OCI-LY7 (cell line): ENCODE data around the gene SLC25A21.

Source experiments
- CTCF ChIP-seq: fragments of 200-600 bp; sonication (generic); conservative IDR thresholded peaks from 2 replicates; pipeline ENCODE4 v1.5.1; 2014; ENCODE audit warnings: mild to moderate bottlenecking, antibody characterized with exemption, low read length, moderate library complexity, mixed read lengths
- EZH2phosphoT487 ChIP-seq: fragments of 200-600 bp; sonication (generic); IDR thresholded peaks from 2 replicates; pipeline ENCODE4 v1.6.1; 2018; ENCODE audit warnings: low read depth, borderline replicate concordance, mild to moderate bottlenecking, mixed run types, antibody characterized with exemption, low read length, moderate library complexity, mixed read lengths

- TF ChIP-seq CTCF (no peak), EZH2phosphoT487 (no peak)
Observed at GRCh38 chr14:36807727-36808126, 364.7 kb downstream of the SLC25A21 start.
